PC-3 (cell line): ENCODE data around the gene LCK. TPM values are rescaled to one million over a fixed set of nuclear protein-coding genes. Genes with fewer than 3 reads are reported as not detected.
A peak's percentile ranks its signal among the peaks of the same experiment; 100 is the strongest.

Experiments
- ATAC-seq: fragments of 200-7000 bp; cut with Tn5 transposase; 2 replicates; pipeline ENCODE4 v1.9.1; 2020; ENCODE audit warnings: mild to moderate bottlenecking, moderate library complexity
- BruUV-seq: library from RNA; stranded (reverse); fragments of 400-500 nt; replicated peaks from 2 replicates; lab custom pipeline; 2021; lab: Mats Ljungman, UMichigan
- CTCF ChIA-PET: fragments of 300-600 bp; sonication (Branson Sonifier 250); formaldehyde crosslinking; loops from one replicate; lab custom pipeline; 2022; ENCODE audit warnings: antibody characterized with exemption; lab: Charles Lee
- POLR2A ChIA-PET: fragments of 300-600 bp; sonication (Branson Sonifier 250); formaldehyde crosslinking; loops from one replicate; lab custom pipeline; 2022; ENCODE audit warnings: antibody characterized with exemption; ENCODE audit not compliant: unreplicated experiment; lab: Charles Lee
- DNase-seq: peaks from one replicate; pipeline ENCODE4 v3.0.0-alpha.2; 2015
- H2AFZ ChIP-seq: fragments of 300-600 bp; sonication (generic); 2 replicates; pipeline ENCODE4 v1.6.0; 2016; ENCODE audit warnings: antibody characterized with exemption, low read length
- H3F3A ChIP-seq: fragments of 300-600 bp; sonication (generic); one replicate; pipeline ENCODE4 v1.6.0; 2017; ENCODE audit warnings: antibody characterized with exemption, low read length, control low read depth, mild to moderate bottlenecking; ENCODE audit not compliant: unreplicated experiment
- H3K27ac ChIP-seq: fragments of 300-600 bp; sonication (generic); 2 replicates; pipeline ENCODE4 v1.5.1; 2016; ENCODE audit warnings: mild to moderate bottlenecking, low read length
- H3K27me3 ChIP-seq: fragments of 300-600 bp; sonication (generic); 2 replicates; pipeline ENCODE4 v1.6.1; 2016; ENCODE audit warnings: low read length, mixed read lengths
- H3K36me3 ChIP-seq: fragments of 300-600 bp; sonication (generic); 2 replicates; pipeline ENCODE4 v1.6.1; 2016; ENCODE audit warnings: low read depth, mixed run types, low read length, mixed read lengths
- H3K4me1 ChIP-seq: fragments of 300-600 bp; sonication (generic); 2 replicates; pipeline ENCODE4 v1.5.1; 2016; ENCODE audit warnings: low read length; ENCODE audit not compliant: insufficient read depth
- H3K4me2 ChIP-seq: fragments of 300-600 bp; sonication (generic); 2 replicates; pipeline ENCODE4 v1.6.0; 2016; ENCODE audit warnings: low read length
- H3K4me3 ChIP-seq: fragments of 300-600 bp; sonication (generic); 2 replicates; pipeline ENCODE4 v1.5.1; 2016; ENCODE audit warnings: mild to moderate bottlenecking, low read length, mixed read lengths
- H3K79me2 ChIP-seq: fragments of 300-600 bp; sonication (generic); 2 replicates; pipeline ENCODE4 v1.6.1; 2017; ENCODE audit warnings: low read length, mixed read lengths
- H3K9ac ChIP-seq: fragments of 300-600 bp; sonication (generic); 2 replicates; pipeline ENCODE4 v1.6.0; 2016; ENCODE audit warnings: mild to moderate bottlenecking, low read length
- H3K9me2 ChIP-seq: fragments of 300-600 bp; sonication (generic); replicated peaks from 2 replicates; pipeline ENCODE4 v1.6.1; 2016; ENCODE audit warnings: mixed run types, low read length, mixed read lengths
- H3K9me3 ChIP-seq: fragments of 300-600 bp; sonication (generic); 2 replicates; pipeline ENCODE4 v1.6.1; 2016; ENCODE audit warnings: low read length, mixed read lengths
- H4K20me1 ChIP-seq: fragments of 300-600 bp; sonication (generic); 2 replicates; pipeline ENCODE4 v1.6.1; 2016; ENCODE audit warnings: low read length, mixed read lengths
- CTCF ChIP-seq: fragments of 300-600 bp; sonication (generic); conservative IDR thresholded peaks from 2 replicates; pipeline ENCODE4 v1.5.1; 2017; ENCODE audit warnings: antibody characterized with exemption, low read depth, mild to moderate bottlenecking, low read length
- EZH2 ChIP-seq: fragments of 300-600 bp; sonication (generic); IDR thresholded peaks from one replicate; pipeline ENCODE4 v1.6.1; 2017; ENCODE audit warnings: antibody characterized with exemption, mild to moderate bottlenecking, low read length; ENCODE audit not compliant: unreplicated experiment
- EZH2phosphoT487 ChIP-seq: fragments of 300-600 bp; sonication (generic); IDR thresholded peaks from 2 replicates; pipeline ENCODE4 v1.6.1; 2018; ENCODE audit warnings: mild to moderate bottlenecking, antibody characterized with exemption, low read length, borderline replicate concordance
- intact Hi-C: fragments of 100-400 bp; cut with micrococcal nuclease; formaldehyde crosslinking; loops from 2 replicates; pipeline ENCODE4 v1.9.0; 2023
- total RNA-seq: library from RNA; depleted of rRNA; stranded (reverse); fragments of >200 nt; gene quantifications from 2 replicates; pipeline ENCODE4 v1.2.3, GENCODE V29; 2014

LCK gene
- total RNA-seq, 1 experiment from 2014 or later = 4.3 TPM

- H3K27me3 ChIP-seq = no peaks in the 10 kb centered on the region
- H3K9me2 ChIP-seq = no peaks in the 10 kb centered on the region
- H3K9ac ChIP-seq = peak overlapping the region; percentile 98
- H3K27ac ChIP-seq = peak overlapping the region; percentile 70
- H3K4me1 ChIP-seq = peaks cover 30% of the 10 kb centered on the region
- peaks cover 24% of the 10 kb centered on the region for H3K36me3 ChIP-seq
- TF ChIP-seq CTCF (no peak), EZH2 (no peak), EZH2phosphoT487 (no peak)
- ChIA-PET POLR2A (interaction anchor here (0.6 kb wide), 1 partner anchor 68 kb away, joined by 4 read pairs; no protein-coding TSS in a partner anchor), CTCF (interaction anchor here (0.5 kb wide), 1 partner anchor 149 kb away, joined by 7 read pairs; the partner anchor contains the start of gene TMEM39B)
- BruUV-seq = TSS peak; percentile 49
- peaks cover 2% of the 10 kb centered on the region for H3F3A ChIP-seq
- DNase-seq = no peak
- no peaks in the 10 kb centered on the region for H3K9me3 ChIP-seq
- peak overlapping the region; percentile 93 for H3K4me2 ChIP-seq
- H3K79me2 ChIP-seq = peaks cover 55% of the 10 kb centered on the region
- ATAC-seq = no peak
- no peaks in the 10 kb centered on the region for H4K20me1 ChIP-seq
- H2AFZ ChIP-seq = peak overlapping the region; percentile 60; the same call in 1 of the 2 replicates
- peak overlapping the region; percentile 86 for H3K4me3 ChIP-seq
- intact Hi-C loops = no loop called here
These were observed 29.5 kb upstream of the LCK start for GRCh38 chr1:32221581-32221979.

GRCh38 chr1:32221980-32222755 is 28.9 kb upstream of the LCK start, which contains the start of the genes EIF3I and TMEM234:
EIF3I (plus strand) TSS chr1:32222407; CDS start chr1:32222442, 35 bp downstream.
TMEM234 (minus strand) TSS chr1:32222353; CDS start chr1:32222322, 31 bp downstream.
- no peaks in the 10 kb centered on the region for H3K27me3 ChIP-seq
- peaks cover 55% of the 10 kb centered on the region for H3K79me2 ChIP-seq
- CTCF ChIA-PET = interaction anchor here (0.5 kb wide), 1 partner anchor 149 kb away, joined by 7 read pairs; the partner anchor contains the start of gene TMEM39B
- peak within 1 kb of the TSS; percentile 70 for H3K27ac ChIP-seq
- H2AFZ ChIP-seq = peak within 1 kb of the TSS; percentile 60
- H4K20me1 ChIP-seq = no peaks in the 10 kb centered on the region
- peak; percentile 95 for DNase-seq
- peak; percentile 93 for ATAC-seq
- H3K36me3 ChIP-seq = peaks cover 19% of the 10 kb centered on the region
- H3K4me3 ChIP-seq = peak within 1 kb of the TSS; percentile 86
- TF ChIP-seq CTCF (no peak), EZH2 (no peak), EZH2phosphoT487 (no peak)
- TSS peak; percentile 75 for BruUV-seq
- peaks cover 24% of the 10 kb centered on the region for H3K4me1 ChIP-seq
- peak within 1 kb of the TSS; percentile 93 for H3K4me2 ChIP-seq
- no peaks in the 10 kb centered on the region for H3K9me3 ChIP-seq
- peak within 1 kb of the TSS; percentile 98 for H3K9ac ChIP-seq
- H3K9me2 ChIP-seq = no peaks in the 10 kb centered on the region
- H3F3A ChIP-seq = no peaks in the 10 kb centered on the region
- intact Hi-C loops = no loop called here
- POLR2A ChIA-PET = interaction anchor here (0.6 kb wide), 1 partner anchor 68 kb away, joined by 4 read pairs; no protein-coding TSS in a partner anchor
